ENCODE results near the gene TCEANC2.

The TCEANC2 gene

GRCh38 chr1:54117815-54118563, 64.6 kb downstream of the TCEANC2 start:
- H3K4me3 ChIP-seq (ENCODE audit: low read length), result no peak overlapping the region
- no peak for DNase-seq (ENCODE audit: low read depth)
- no peak for TF ChIP-seq CTCF (conservative IDR thresholded peaks at IDR 0.05; ENCODE audit: low read length)

GRCh38 chr1:54118704-54119103, 65.3 kb downstream of the TCEANC2 start:
- DNase-seq (ENCODE audit: low read depth), result peak; percentile 70
- H3K4me3 ChIP-seq (ENCODE audit: low read length), result no peak overlapping the region
- TF ChIP-seq CTCF (conservative IDR thresholded peaks at IDR 0.05; ENCODE audit: low read length), result no peak

- no peak overlapping the region for H3K4me3 ChIP-seq (ENCODE audit: low read length)
- no peak for TF ChIP-seq CTCF (conservative IDR thresholded peaks at IDR 0.05; ENCODE audit: low read length)
- no peak for DNase-seq (ENCODE audit: low read depth)
Observed at GRCh38 chr1:54120018-54120697, 66.8 kb downstream of the TCEANC2 start.

- no peak for TF ChIP-seq CTCF (conservative IDR thresholded peaks at IDR 0.05; ENCODE audit: low read length)
- DNase-seq (ENCODE audit: low read depth), result no peak
- peak overlapping the region; percentile 24; the same call in 1 of the 2 replicates for H3K4me3 ChIP-seq (ENCODE audit: low read length)
Observed at GRCh38 chr1:54120698-54121481, 67.5 kb downstream of the TCEANC2 start.

- TF ChIP-seq CTCF (conservative IDR thresholded peaks at IDR 0.05; ENCODE audit: low read length), result peak; percentile 67
- H3K4me3 ChIP-seq (ENCODE audit: low read length), result peak overlapping the region; percentile 24
- peak; percentile 65 for DNase-seq (ENCODE audit: low read depth)
Observed at GRCh38 chr1:54121482-54122134, 68.2 kb downstream of the TCEANC2 start.

- TF ChIP-seq CTCF (conservative IDR thresholded peaks at IDR 0.05; ENCODE audit: low read length), result no peak
- DNase-seq (ENCODE audit: low read depth), result no peak
- H3K4me3 ChIP-seq (ENCODE audit: low read length), result no peak overlapping the region
Observed at GRCh38 chr1:54122135-54122751, 68.8 kb downstream of the TCEANC2 start.

Measured in AG10803 (cell line).